Measurements from ENCODE around the gene CANX. TPM values are rescaled to one million over a fixed set of nuclear protein-coding genes. Genes with fewer than 3 reads are reported as not detected.
A peak's percentile ranks its signal among the peaks of the same experiment; 100 is the strongest.

Gene CANX
- total and polyA plus RNA-seq, 9 of the 15 experiments (the other 6 are each of a cell fraction or from before 2014, with no cell fraction given): 155 to 893 (median 589) TPM

DNA sequence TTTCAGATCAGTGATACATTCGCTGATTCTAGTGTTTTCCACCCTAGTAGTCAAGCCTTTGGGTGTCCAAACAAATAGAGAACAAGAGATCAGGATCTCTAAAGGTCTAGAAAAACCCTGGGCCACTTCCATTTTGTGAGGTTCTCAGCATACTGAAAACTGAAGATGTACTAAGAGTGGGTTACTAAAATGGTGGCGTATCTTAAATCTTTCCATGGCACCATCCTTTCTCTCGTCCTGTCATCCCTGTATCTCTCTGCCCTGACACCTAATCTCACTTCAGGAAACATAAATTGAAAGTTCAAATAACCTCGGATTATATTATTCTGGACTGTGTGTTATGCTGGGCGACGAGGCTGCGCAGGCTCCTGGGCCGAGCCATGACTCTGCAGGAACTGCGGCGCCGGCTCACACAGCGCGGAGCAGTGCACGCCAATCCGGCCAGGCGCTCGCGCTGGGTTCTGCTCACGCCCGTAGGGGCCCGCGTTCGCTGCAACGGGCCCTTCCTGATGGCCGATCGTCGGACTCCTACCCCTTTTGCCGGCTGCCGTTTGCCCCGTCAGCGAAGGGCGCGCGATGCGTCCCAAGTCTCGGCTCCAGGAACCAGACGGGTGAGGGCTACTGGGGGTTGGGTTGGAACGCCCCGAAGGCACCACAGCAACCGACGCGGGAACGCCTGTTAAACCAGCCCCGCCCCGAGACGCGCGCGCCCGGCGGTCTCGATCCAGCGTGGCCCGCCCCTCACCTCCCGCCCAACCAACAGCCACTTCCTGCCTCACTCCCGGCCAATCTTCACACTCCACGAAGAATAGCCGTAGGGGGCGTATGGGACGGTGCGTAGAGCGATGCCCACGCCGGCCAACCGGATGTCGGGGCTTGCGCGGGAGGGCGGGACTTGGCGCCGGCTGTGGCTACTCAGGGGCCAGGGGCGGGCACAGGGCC, 503 bp upstream of the CANX start (continued):
- TF ChIP-seq, protein P1, sequence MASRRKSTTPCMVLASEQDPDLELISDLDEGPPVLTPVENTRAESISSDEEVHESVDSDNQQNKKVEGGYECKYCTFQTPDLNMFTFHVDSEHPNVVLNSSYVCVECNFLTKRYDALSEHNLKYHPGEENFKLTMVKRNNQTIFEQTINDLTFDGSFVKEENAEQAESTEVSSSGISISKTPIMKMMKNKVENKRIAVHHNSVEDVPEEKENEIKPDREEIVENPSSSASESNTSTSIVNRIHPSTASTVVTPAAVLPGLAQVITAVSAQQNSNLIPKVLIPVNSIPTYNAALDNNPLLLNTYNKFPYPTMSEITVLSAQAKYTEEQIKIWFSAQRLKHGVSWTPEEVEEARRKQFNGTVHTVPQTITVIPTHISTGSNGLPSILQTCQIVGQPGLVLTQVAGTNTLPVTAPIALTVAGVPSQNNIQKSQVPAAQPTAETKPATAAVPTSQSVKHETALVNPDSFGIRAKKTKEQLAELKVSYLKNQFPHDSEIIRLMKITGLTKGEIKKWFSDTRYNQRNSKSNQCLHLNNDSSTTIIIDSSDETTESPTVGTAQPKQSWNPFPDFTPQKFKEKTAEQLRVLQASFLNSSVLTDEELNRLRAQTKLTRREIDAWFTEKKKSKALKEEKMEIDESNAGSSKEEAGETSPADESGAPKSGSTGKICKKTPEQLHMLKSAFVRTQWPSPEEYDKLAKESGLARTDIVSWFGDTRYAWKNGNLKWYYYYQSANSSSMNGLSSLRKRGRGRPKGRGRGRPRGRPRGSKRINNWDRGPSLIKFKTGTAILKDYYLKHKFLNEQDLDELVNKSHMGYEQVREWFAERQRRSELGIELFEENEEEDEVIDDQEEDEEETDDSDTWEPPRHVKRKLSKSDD (conservative IDR thresholded peaks at IDR 0.05; ENCODE audit: low read length): no peak
- no peak for TF ChIP-seq ILK (tag; IDR thresholded peaks at IDR 0.05; ENCODE audit: borderline replicate concordance, low read depth)
- TF ChIP-seq, protein P2, sequence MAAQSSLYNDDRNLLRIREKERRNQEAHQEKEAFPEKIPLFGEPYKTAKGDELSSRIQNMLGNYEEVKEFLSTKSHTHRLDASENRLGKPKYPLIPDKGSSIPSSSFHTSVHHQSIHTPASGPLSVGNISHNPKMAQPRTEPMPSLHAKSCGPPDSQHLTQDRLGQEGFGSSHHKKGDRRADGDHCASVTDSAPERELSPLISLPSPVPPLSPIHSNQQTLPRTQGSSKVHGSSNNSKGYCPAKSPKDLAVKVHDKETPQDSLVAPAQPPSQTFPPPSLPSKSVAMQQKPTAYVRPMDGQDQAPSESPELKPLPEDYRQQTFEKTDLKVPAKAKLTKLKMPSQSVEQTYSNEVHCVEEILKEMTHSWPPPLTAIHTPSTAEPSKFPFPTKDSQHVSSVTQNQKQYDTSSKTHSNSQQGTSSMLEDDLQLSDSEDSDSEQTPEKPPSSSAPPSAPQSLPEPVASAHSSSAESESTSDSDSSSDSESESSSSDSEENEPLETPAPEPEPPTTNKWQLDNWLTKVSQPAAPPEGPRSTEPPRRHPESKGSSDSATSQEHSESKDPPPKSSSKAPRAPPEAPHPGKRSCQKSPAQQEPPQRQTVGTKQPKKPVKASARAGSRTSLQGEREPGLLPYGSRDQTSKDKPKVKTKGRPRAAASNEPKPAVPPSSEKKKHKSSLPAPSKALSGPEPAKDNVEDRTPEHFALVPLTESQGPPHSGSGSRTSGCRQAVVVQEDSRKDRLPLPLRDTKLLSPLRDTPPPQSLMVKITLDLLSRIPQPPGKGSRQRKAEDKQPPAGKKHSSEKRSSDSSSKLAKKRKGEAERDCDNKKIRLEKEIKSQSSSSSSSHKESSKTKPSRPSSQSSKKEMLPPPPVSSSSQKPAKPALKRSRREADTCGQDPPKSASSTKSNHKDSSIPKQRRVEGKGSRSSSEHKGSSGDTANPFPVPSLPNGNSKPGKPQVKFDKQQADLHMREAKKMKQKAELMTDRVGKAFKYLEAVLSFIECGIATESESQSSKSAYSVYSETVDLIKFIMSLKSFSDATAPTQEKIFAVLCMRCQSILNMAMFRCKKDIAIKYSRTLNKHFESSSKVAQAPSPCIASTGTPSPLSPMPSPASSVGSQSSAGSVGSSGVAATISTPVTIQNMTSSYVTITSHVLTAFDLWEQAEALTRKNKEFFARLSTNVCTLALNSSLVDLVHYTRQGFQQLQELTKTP (IDR thresholded peaks at IDR 0.05; ENCODE audit: low read depth in 1 of 2, partially characterized antibody in 2 of 2): peak in 1 of 2 experiments; percentile 73
- TF ChIP-seq KAT8 (IDR thresholded peaks at IDR 0.05; ENCODE audit: low read depth): peak; percentile 96
- peak; percentile 83 for TF ChIP-seq CREB1 (IDR thresholded peaks at IDR 0.05)
- peak; percentile 87 for TF ChIP-seq CREB1 (CRISPR knock-in tag; IDR thresholded peaks at IDR 0.05)
- no peak for TF ChIP-seq ZKSCAN3 (CRISPR knock-in tag; IDR thresholded peaks at IDR 0.05)
- TF ChIP-seq, protein P3, sequence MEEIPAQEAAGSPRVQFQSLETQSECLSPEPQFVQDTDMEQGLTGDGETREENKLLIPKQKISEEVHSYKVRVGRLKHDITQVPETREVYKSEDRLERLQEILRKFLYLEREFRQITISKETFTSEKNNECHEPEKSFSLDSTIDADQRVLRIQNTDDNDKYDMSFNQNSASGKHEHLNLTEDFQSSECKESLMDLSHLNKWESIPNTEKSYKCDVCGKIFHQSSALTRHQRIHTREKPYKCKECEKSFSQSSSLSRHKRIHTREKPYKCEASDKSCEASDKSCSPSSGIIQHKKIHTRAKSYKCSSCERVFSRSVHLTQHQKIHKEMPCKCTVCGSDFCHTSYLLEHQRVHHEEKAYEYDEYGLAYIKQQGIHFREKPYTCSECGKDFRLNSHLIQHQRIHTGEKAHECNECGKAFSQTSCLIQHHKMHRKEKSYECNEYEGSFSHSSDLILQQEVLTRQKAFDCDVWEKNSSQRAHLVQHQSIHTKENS (CRISPR knock-in tag; IDR thresholded peaks at IDR 0.05): no peak
- peak; percentile 88 for TF ChIP-seq MAFG (tag; conservative IDR thresholded peaks at IDR 0.05)
- TF ChIP-seq ZNF143 (CRISPR knock-in tag; IDR thresholded peaks at IDR 0.05): no peak
- no peak for TF ChIP-seq CSDE1 (IDR thresholded peaks at IDR 0.05)
- TF ChIP-seq RBM22 (IDR thresholded peaks at IDR 0.05; ENCODE audit: low read depth, low read length, poor library complexity, severe bottlenecking): no peak
- TF ChIP-seq PURB (CRISPR knock-in tag; IDR thresholded peaks at IDR 0.05; ENCODE audit: low read depth): no peak
- TF ChIP-seq PCBP1 (IDR thresholded peaks at IDR 0.05; ENCODE audit: low read depth, low read length, poor library complexity, severe bottlenecking): peak; percentile 64
- TF ChIP-seq, protein P4, sequence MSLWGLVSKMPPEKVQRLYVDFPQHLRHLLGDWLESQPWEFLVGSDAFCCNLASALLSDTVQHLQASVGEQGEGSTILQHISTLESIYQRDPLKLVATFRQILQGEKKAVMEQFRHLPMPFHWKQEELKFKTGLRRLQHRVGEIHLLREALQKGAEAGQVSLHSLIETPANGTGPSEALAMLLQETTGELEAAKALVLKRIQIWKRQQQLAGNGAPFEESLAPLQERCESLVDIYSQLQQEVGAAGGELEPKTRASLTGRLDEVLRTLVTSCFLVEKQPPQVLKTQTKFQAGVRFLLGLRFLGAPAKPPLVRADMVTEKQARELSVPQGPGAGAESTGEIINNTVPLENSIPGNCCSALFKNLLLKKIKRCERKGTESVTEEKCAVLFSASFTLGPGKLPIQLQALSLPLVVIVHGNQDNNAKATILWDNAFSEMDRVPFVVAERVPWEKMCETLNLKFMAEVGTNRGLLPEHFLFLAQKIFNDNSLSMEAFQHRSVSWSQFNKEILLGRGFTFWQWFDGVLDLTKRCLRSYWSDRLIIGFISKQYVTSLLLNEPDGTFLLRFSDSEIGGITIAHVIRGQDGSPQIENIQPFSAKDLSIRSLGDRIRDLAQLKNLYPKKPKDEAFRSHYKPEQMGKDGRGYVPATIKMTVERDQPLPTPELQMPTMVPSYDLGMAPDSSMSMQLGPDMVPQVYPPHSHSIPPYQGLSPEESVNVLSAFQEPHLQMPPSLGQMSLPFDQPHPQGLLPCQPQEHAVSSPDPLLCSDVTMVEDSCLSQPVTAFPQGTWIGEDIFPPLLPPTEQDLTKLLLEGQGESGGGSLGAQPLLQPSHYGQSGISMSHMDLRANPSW (CRISPR knock-in tag; IDR thresholded peaks at IDR 0.05): peak; percentile 20; the same call in 1 of the 2 replicates
- TF ChIP-seq STAT5A (IDR thresholded peaks at IDR 0.05; ENCODE audit: borderline replicate concordance, low read length): no peak
